Measurements from ENCODE around the gene CTH. TPM values are rescaled to one million over a fixed set of nuclear protein-coding genes. Genes with fewer than 3 reads are reported as not detected.
"Not testable (repeated sequence)": the region's sequence is repeated elsewhere in the genome, so short reads cannot be mapped to it uniquely, and the experiment has no call there.

Gene CTH
- polyA plus RNA-seq, 2 of the 4 experiments (the other 2 are of a cell fraction): 3.7 to 6.8 TPM

DNA sequence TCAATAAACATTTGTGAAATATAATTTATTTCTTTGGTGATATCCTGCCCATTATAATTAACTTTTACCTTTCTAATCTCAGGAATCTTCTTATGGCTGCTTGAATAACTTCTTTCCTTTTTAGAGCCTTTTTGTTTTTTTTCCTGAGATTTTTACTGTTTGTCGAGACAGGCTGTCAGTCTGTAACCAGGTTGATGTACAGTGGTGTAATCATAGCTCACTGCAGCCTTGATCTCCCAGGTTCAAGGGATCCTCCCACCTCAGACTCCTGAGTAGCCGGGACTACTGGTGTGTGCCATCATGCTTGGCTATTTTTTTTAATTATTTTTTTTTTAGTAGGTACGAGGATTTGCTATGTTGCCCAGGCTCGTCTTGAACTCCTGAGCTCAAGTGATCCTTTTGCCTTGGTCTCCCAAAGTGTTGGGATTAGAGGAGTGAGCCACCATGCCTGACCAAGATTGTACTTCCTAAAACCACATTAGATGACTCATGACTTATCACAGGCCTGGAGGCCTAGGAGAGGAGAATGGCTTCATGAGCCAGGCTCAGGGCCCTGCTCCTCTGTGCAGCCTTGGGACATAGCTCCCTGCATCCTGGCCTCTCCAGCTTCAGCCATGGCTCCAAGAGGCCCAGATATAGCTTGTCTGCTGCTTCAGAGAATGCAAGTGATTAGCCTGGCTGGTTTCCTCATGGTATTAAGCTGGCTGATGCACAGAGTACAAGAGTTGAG lies 48.6 kb downstream of the CTH start:
- FAIRE-seq: no peak

DNA sequence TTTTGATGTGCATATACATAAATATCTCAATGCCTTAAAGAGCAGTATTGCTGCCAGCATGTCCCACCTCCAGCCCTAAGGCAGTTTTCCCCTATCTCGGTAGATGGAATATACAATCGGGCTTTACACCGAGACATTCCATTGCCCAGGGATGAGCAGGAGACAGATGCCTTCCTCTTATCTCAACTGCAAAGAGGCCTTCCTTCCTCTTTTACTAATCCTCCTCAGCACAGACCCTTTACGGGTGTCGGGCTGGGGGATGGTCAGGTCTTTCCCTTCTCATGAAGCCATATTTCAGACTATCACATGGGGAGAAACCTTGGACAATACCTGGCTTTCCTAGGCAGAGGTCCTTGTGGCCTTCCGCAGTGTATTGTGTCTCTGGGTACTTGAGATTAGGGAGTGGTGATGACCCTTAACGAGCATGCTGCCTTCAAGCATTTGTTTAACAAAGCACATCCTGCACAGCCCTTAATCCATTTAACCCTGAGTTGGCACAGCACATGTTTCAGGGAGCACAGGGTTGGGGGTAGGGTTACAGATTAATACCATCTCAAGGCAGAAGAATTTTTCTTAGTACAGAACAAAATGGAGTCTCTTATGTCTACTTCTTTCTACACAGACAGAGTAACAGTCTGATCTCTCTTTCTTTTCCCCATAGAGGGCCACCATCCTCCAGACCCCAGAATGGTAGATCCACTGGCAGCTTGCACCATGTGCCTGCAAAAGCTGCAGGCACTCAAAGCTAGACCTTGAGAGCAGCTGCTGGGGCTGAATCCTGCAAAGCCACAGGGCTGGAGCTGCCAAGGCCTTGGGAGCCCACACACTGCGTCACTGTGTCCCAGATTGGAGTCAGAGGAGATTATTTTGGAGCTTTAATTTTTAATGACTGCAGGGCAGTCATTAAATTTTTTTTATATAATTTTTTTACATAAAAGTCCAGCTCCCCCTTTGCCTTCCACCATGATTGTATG lies 50.0 kb downstream of the CTH start:
- H3K4me2 ChIP-seq; H3K4me1 ChIP-seq; H3K4me3 ChIP-seq; POLR2A ChIA-PET; H3K27ac ChIP-seq; ATAC-seq; CTCF ChIA-PET; DNase-seq (ENCODE audit: low read depth in 1 of 2, low spot score in 1 of 2); FAIRE-seq; H3K9me3 ChIP-seq: not testable (repeated sequence)
- WGBS (ENCODE audit: missing lambda C conversion rate): 84% methylated on average over 8 of the region's 8 CpGs

More for the DNA sequence above, 48.6 kb downstream of the CTH start:
- POLR2A ChIA-PET: no interaction called here
- Histone ChIP-seq H3K4me1 (no peaks in the 10 kb centered on the region), H3K27ac (no peak overlapping the region), H3K4me3 (no peak overlapping the region), H3K4me2 (no peak overlapping the region), H3K9me3 (no peaks in the 10 kb centered on the region)
- WGBS (ENCODE audit: missing lambda C conversion rate): 55% methylated on average over 4 of the region's 4 CpGs
- CTCF ChIA-PET: no interaction called here
- DNase-seq (ENCODE audit: low read depth in 1 of 2, low spot score in 1 of 2) (no peak), ATAC-seq (no peak)
- no peak for TF ChIP-seq ZNF302 (CRISPR knock-in tag; IDR thresholded peaks at IDR 0.05)
- no peak for TF ChIP-seq NR3C1 (IDR thresholded peaks at IDR 0.05)
- TF ChIP-seq RAD21 (conservative IDR thresholded peaks at IDR 0.05 in 1 of 2, IDR thresholded peaks at IDR 0.05 in 1 of 2): no peak
- TF ChIP-seq MYC (IDR thresholded peaks at IDR 0.05; ENCODE audit: borderline replicate concordance, low read length): no peak
- no peak for TF ChIP-seq FOSB (CRISPR knock-in tag; IDR thresholded peaks at IDR 0.05)
- no peak for TF ChIP-seq JUNB (IDR thresholded peaks at IDR 0.05)
- no peak for TF ChIP-seq HDAC2 (IDR thresholded peaks at IDR 0.05)
- no peak for TF ChIP-seq CBX2 (IDR thresholded peaks at IDR 0.05; ENCODE audit: borderline replicate concordance, low read depth)
- TF ChIP-seq JUN (IDR thresholded peaks at IDR 0.05): no peak
- TF ChIP-seq ZC3H11A (IDR thresholded peaks at IDR 0.05): no peak
- no peak for TF ChIP-seq CHD4 (IDR thresholded peaks at IDR 0.05; ENCODE audit: borderline replicate concordance)
- TF ChIP-seq ZFP36 (IDR thresholded peaks at IDR 0.05; ENCODE audit: borderline replicate concordance, partially characterized antibody): no peak
- no peak for TF ChIP-seq PHF8 (IDR thresholded peaks at IDR 0.05; ENCODE audit: borderline replicate concordance, low read depth)
- no peak for TF ChIP-seq TP53 (CRISPR knock-in tag; IDR thresholded peaks at IDR 0.05)
- no peak for TF ChIP-seq RFX5 (IDR thresholded peaks at IDR 0.05)
- TF ChIP-seq NFE2L2 (conservative IDR thresholded peaks at IDR 0.05; ENCODE audit: low read length): no peak
- no peak for TF ChIP-seq HOXB5 (CRISPR knock-in tag; IDR thresholded peaks at IDR 0.05)
- TF ChIP-seq, protein P1, sequence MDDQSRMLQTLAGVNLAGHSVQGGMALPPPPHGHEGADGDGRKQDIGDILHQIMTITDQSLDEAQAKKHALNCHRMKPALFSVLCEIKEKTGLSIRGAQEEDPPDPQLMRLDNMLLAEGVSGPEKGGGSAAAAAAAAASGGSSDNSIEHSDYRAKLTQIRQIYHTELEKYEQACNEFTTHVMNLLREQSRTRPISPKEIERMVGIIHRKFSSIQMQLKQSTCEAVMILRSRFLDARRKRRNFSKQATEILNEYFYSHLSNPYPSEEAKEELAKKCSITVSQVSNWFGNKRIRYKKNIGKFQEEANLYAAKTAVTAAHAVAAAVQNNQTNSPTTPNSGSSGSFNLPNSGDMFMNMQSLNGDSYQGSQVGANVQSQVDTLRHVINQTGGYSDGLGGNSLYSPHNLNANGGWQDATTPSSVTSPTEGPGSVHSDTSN (IDR thresholded peaks at IDR 0.05): no peak

DNA sequence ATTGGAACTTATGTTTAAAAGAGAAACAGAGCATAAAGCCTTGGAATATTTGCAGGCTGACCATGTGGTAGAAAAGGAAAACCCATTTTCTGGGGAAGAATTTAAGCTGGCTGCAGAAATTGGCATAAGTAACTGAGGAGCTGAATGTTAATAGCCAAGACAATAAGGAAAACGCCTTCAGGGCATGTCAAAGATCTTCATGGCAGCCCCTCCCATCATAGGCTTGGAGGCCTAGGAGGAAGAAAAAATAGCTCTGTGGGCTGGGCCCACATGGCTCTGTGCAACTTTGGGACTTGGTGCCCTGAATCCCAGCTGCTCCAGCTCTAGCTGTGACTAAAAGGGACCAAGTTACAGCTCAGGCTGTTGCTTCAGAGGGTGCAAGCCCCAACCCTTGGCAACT lies 51.5 kb downstream of the CTH start:
- FAIRE-seq (no peak), DNase-seq (ENCODE audit: low read depth in 1 of 2, low spot score in 1 of 2) (no peak), ATAC-seq (no peak)
- Histone ChIP-seq H3K4me2 (no peak overlapping the region), H3K9me3 (no peaks in the 10 kb centered on the region), H3K27ac (no peak overlapping the region), H3K4me3 (no peak overlapping the region), H3K4me1 (no peaks in the 10 kb centered on the region)
- ChIA-PET POLR2A (no interaction called here), CTCF (interaction anchor here (0.6 kb wide), 1 partner anchor 88 kb away, joined by 3 read pairs; no protein-coding TSS in a partner anchor)
- WGBS (ENCODE audit: missing lambda C conversion rate): 14% methylated on average over 1 of the region's 1 CpG
- TF ChIP-seq ESRRA (IDR thresholded peaks at IDR 0.05; ENCODE audit: borderline replicate concordance, low read length): no peak
- TF ChIP-seq MYC (IDR thresholded peaks at IDR 0.05; ENCODE audit: borderline replicate concordance, low read length): no peak
- TF ChIP-seq JUNB (IDR thresholded peaks at IDR 0.05): no peak
- TF ChIP-seq POLR2AphosphoS2 (conservative IDR thresholded peaks at IDR 0.05; ENCODE audit: low read length): no peak
- no peak for TF ChIP-seq KDM5A (IDR thresholded peaks at IDR 0.05)
- no peak for TF ChIP-seq HOXA7 (CRISPR knock-in tag; IDR thresholded peaks at IDR 0.05)
- no peak for TF ChIP-seq HEYL (CRISPR knock-in tag; IDR thresholded peaks at IDR 0.05)
- TF ChIP-seq EHF (CRISPR knock-in tag; IDR thresholded peaks at IDR 0.05): no peak
- TF ChIP-seq, protein P2, sequence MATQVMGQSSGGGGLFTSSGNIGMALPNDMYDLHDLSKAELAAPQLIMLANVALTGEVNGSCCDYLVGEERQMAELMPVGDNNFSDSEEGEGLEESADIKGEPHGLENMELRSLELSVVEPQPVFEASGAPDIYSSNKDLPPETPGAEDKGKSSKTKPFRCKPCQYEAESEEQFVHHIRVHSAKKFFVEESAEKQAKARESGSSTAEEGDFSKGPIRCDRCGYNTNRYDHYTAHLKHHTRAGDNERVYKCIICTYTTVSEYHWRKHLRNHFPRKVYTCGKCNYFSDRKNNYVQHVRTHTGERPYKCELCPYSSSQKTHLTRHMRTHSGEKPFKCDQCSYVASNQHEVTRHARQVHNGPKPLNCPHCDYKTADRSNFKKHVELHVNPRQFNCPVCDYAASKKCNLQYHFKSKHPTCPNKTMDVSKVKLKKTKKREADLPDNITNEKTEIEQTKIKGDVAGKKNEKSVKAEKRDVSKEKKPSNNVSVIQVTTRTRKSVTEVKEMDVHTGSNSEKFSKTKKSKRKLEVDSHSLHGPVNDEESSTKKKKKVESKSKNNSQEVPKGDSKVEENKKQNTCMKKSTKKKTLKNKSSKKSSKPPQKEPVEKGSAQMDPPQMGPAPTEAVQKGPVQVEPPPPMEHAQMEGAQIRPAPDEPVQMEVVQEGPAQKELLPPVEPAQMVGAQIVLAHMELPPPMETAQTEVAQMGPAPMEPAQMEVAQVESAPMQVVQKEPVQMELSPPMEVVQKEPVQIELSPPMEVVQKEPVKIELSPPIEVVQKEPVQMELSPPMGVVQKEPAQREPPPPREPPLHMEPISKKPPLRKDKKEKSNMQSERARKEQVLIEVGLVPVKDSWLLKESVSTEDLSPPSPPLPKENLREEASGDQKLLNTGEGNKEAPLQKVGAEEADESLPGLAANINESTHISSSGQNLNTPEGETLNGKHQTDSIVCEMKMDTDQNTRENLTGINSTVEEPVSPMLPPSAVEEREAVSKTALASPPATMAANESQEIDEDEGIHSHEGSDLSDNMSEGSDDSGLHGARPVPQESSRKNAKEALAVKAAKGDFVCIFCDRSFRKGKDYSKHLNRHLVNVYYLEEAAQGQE (IDR thresholded peaks at IDR 0.05): no peak
- TF ChIP-seq, protein P3, sequence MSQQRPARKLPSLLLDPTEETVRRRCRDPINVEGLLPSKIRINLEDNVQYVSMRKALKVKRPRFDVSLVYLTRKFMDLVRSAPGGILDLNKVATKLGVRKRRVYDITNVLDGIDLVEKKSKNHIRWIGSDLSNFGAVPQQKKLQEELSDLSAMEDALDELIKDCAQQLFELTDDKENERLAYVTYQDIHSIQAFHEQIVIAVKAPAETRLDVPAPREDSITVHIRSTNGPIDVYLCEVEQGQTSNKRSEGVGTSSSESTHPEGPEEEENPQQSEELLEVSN (IDR thresholded peaks at IDR 0.05; ENCODE audit: borderline replicate concordance, low read depth): no peak
- no peak for TF ChIP-seq CBX2 (IDR thresholded peaks at IDR 0.05; ENCODE audit: borderline replicate concordance, low read depth)
- TF ChIP-seq POLR2A (IDR thresholded peaks at IDR 0.05; ENCODE audit: low read length): no peak
- no peak for TF ChIP-seq BHLHE40 (IDR thresholded peaks at IDR 0.05; ENCODE audit: low read depth, low read length)
- TF ChIP-seq MAZ (IDR thresholded peaks at IDR 0.05; ENCODE audit: borderline replicate concordance, low read depth, low read length): no peak
